Left forelimb (tissue), 1 donor: ENCODE data around the gene GRK5.
"Not testable (repeated sequence)": the region's sequence is repeated elsewhere in the genome, so short reads cannot be mapped to it uniquely, and the experiment has no call there.

ENCODE experiments used
- DNase-seq: peaks from one replicate; pipeline ENCODE4 v3.0.0-alpha.2; 2018; ENCODE audit warnings: low spot score

GRK5 gene

DNA sequence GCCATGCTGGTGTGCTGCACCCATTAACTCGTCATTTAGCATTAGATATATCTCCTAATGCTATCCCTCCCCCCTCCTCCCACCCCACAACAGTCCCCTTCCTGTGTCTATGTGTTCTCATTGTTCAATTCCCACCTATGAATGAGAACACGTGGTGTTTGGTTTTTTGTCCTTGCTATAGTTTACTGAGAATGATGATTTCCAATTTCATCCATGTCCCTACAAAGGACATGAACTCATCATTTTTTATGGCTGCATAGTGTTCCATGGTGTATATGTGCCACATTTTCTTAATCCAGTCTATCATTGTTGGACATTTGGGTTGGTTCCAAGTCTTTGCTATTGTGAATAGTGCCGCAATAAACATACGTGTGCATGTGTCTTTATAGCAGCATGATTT is 68.8 kb downstream of the GRK5 start:
- DNase-seq = not testable (repeated sequence)

GRCh38 chr10:119278126-119278709 is 70.8 kb downstream of the GRK5 start:
- DNase-seq = no peak

DNA sequence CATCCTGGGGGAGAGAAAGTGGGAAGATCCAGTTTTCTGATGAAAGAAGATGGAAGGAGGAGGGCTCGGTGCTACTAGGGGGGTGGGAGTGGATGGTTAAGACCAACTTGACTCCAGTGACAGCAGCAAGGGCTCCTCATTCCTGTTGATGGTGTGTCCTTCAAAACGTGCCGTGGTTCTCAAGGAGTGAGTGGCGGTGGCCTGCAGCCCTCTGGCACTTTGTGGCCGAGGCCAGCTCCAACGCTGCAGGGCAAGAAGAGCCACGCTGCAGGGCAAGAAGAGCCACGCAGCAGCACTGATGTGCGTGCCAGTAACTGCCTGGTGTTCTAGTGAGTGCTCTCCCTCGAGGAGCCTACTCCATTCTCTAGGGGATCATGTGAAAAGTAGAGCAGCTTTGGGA is 72.1 kb downstream of the GRK5 start:
- DNase-seq = no peak

DNA sequence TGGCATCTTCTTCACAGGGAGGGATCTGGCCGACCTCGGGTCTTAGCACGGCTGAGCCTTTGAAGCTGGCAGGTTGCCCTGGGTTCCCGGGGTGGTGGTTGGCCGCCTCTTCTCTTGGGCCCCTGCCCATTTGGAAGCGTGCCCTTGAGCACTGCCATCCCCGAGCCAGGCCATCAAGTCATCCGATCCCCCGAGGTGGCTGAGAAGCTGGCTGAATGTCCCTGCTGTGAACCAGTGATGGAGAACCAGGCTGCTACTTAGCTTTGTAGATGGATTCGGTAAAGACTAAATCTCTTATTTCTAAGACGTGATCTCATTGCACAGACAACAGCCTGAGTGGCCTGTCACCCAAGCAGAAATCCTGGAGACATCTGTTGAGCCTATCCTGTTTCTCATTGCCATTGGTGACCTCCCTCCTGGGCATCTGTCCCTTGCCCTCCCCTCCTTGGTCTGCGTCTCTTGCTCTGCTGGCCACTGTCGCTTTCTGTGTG is 74.3 kb downstream of the GRK5 start:
- no peak for DNase-seq

GRCh38 chr10:119282446-119282845 is 75.1 kb downstream of the GRK5 start:
- no peak for DNase-seq

- no peak for DNase-seq
Observed at GRCh38 chr10:119283387-119283786, 76.0 kb downstream of the GRK5 start.

DNA sequence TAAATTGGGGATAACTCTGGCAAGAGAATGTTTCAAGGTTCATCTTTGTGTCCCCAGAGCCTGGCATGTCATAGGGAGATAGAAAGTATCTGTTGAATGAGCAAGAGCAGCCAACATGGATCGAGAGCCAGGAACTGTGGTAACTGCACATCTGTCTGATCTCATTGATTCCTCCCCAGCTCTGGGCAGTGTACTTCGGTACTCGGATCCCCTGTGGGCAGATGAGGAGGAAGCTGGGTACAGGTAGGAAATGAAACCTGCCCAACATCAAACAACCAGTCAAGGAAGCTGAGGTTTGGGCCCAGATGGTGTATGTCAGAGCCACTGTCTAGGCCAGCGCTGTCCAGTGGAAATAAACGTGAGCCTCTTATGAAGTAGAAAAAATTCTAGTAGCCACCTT is 76.4 kb downstream of the GRK5 start:
- no peak for DNase-seq

- no peak for DNase-seq
Observed at GRCh38 chr10:119284679-119285096, 77.3 kb downstream of the GRK5 start.

GRCh38 chr10:119285495-119286267 is 78.3 kb downstream of the GRK5 start:
- DNase-seq = no peak

- DNase-seq = no peak
Observed at GRCh38 chr10:119286516-119286915, 79.1 kb downstream of the GRK5 start.

DNA sequence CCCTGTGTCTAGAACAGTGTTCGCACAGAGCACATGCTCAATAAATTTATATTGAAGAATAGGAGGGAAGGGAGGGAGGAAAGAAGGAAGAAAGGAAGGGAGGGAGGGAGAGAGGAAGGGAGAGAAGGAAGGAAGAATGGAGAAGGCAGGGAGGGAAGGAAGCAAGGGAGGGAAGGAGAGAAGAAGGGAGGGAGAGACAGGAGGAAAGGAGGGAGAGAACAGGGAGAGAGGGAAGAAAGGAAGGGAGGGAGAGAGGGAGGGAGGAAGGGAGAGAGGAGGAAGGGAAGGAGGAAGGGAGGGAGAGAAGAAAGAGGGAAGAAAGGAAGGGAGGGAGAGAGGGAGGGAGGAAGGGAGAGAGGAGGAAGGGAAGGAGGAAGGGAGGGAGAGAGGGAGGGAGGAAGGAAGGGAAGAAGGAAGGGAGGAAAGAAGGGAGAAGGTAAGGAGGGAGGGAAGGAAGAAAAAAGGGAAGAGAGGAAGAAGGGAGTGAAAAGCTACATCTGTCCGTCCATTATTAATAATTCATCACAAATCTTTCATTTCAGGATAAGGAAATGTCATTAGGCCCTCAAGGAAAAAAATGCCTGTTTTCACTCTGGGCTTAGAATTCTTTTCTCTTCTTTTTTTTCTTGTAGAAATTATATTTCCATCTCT is 79.7 kb downstream of the GRK5 start:
- DNase-seq = no peak

GRCh38 chr10:119288574-119289001 is 81.2 kb downstream of the GRK5 start:
- no peak for DNase-seq

DNA sequence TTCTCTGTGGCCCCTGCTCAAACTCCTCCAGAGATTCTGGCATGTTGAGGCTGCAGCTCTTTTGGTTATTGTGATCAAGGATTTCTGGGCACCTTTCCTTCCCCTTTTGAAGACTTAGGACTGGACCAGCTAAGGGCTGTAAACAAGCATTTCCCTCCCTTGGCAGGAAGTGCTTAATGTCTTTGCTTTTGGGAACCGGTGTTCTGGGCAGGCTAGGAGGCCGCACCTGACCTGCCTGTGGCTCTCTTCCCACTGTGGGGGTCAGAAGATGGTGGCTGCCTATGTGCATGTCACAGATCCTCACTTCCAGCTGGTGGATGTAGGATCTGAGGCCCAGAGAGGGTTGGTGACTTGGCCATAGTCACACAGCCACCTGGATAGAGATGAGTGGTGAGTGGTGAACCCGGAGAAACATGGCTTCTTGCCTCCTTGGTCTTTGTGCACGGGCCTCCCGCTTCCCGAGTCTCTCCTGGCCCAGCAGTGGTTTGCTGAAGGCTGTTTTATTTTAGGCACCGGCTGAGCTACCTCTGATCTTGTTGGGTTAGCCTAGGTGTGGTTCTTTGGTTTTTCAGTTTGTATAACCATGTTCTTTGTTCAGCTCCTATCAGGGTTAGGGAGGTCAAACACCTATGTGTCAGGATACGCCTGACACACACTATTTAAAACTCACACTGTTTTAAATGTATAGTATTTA is 82.0 kb downstream of the GRK5 start:
- no peak for DNase-seq

- DNase-seq = no peak
Observed at GRCh38 chr10:119290301-119291048, 83.1 kb downstream of the GRK5 start.

- no peak for DNase-seq
Observed at GRCh38 chr10:119291223-119291900, 84.0 kb downstream of the GRK5 start.

- DNase-seq = no peak
Observed at GRCh38 chr10:119292968-119293760, 85.8 kb downstream of the GRK5 start.

GRCh38 chr10:119296703-119297102 is 89.3 kb downstream of the GRK5 start:
- no peak for DNase-seq

DNA sequence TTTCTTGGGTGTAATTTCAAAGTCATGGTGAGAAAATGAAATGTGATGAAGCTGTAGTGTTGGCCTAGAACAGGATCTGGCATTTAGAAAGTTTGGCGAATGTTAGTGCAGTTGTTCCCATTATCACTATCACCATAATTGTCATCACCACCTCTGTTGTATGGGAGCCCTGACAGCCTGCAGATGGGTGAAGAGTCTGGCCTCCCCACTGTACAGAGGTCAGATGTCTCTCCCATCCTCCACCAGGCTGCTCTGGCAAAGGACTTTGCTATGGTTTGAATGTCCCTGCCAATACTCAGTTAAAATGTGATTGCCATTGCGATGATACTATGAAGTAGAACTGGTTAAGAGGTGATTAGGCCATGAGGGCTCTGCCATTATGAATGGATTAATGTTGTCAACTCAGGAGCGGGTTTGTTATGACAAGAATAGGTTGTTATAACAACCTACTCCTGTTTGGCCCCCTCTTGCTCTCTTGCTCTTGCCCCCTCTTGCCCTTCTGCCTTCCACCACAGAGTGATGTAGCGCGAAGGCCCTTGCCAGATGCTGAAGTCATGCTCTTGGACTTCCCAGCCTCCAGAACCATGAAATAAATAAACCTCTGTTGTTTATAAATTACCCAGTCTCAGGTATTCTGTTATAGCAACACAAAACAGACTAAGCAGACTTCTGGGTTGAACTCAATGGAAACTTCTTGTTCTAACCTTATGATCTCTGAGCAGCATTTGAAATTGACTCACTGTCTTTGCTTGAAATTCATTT is 90.0 kb downstream of the GRK5 start:
- DNase-seq = no peak

DNA sequence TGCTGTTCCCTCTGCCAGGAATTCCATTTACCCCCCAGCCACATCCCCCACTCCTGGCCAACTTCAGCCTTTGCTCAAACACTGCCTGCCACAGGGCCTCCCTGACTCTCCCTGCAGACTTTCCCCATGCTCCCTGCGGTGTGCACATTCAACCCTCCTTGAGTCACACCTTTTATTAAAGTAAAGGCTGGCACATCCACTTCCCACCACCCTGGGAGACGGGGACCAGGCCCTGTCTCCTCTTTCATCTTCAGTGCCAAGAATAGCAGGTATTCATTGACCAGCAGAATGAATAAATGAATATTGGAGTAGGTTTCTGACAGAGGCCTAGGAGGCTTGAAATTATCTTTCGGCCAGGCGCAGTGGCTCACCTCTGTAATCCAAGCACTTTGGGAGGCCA is 91.4 kb downstream of the GRK5 start:
- DNase-seq = no peak

- DNase-seq = no peak
Observed at GRCh38 chr10:119299531-119299930, 92.2 kb downstream of the GRK5 start.
